Fibroblast of mammary gland (primary cell): ENCODE data around the gene GPC4.
A peak's percentile ranks its signal among the peaks of the same experiment; 100 is the strongest.
"Not testable (repeated sequence)": the region's sequence is repeated elsewhere in the genome, so short reads cannot be mapped to it uniquely, and the experiment has no call there.

ENCODE experiments used
- DNase-seq: peaks from one replicate; pipeline ENCODE4 v3.0.0-alpha.2; 2010; ENCODE audit warnings: low read depth
- H3K4me3 ChIP-seq: 2 replicates; pipeline ENCODE4 v1.5.1; 2011; ENCODE audit warnings: low read depth, mild to moderate bottlenecking, low read length, moderate library complexity; ENCODE audit not compliant: control insufficient read depth
- TF ChIP-seq, protein P1 (sequence below): conservative IDR thresholded peaks from 2 replicates; pipeline ENCODE4 v1.5.1; 2011; ENCODE audit warnings: low read depth, low read length, inconsistent platforms; ENCODE audit not compliant: control insufficient read depth, insufficient read depth

The GPC4 gene

GRCh38 chrX:133335027-133335426 lies 80.3 kb downstream of the GPC4 start:
- TF ChIP-seq, protein P1, sequence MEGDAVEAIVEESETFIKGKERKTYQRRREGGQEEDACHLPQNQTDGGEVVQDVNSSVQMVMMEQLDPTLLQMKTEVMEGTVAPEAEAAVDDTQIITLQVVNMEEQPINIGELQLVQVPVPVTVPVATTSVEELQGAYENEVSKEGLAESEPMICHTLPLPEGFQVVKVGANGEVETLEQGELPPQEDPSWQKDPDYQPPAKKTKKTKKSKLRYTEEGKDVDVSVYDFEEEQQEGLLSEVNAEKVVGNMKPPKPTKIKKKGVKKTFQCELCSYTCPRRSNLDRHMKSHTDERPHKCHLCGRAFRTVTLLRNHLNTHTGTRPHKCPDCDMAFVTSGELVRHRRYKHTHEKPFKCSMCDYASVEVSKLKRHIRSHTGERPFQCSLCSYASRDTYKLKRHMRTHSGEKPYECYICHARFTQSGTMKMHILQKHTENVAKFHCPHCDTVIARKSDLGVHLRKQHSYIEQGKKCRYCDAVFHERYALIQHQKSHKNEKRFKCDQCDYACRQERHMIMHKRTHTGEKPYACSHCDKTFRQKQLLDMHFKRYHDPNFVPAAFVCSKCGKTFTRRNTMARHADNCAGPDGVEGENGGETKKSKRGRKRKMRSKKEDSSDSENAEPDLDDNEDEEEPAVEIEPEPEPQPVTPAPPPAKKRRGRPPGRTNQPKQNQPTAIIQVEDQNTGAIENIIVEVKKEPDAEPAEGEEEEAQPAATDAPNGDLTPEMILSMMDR, result peak; percentile 65
- peak; percentile 51 for DNase-seq
- no peak overlapping the region for H3K4me3 ChIP-seq

GRCh38 chrX:133333154-133333750 lies 82.0 kb downstream of the GPC4 start:
- no peak overlapping the region for H3K4me3 ChIP-seq
- DNase-seq, result no peak
- TF ChIP-seq, protein P1, result no peak

DNA sequence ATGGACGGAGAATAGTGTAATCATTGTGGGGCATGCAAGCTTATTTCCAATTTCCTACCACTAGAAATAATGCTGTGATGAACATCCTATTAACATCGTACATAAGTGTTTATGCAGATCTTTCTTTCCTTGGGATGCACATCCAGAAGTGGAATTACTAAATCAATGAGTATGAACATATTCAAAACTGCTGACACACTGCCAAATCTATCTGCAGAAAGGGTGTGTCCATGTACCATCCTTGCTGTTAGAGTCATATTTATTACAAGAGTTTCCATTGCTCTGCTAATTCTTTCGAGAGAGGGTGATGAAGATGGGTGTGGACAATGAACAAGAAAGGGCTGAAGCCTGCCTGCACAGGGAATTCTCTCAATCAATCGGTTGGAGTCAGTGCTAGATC lies 82.6 kb downstream of the GPC4 start:
- DNase-seq, result no peak
- H3K4me3 ChIP-seq, result no peak overlapping the region
- TF ChIP-seq, protein P1, result no peak

- no peak overlapping the region for H3K4me3 ChIP-seq
- DNase-seq, result no peak
- TF ChIP-seq, protein P1, result no peak
These were observed 84.3 kb downstream of the GPC4 start for GRCh38 chrX:133330956-133331355.

GRCh38 chrX:133325422-133325821 lies 89.9 kb downstream of the GPC4 start:
- H3K4me3 ChIP-seq, result no peak overlapping the region
- TF ChIP-seq, protein P1, result no peak
- DNase-seq, result no peak

DNA sequence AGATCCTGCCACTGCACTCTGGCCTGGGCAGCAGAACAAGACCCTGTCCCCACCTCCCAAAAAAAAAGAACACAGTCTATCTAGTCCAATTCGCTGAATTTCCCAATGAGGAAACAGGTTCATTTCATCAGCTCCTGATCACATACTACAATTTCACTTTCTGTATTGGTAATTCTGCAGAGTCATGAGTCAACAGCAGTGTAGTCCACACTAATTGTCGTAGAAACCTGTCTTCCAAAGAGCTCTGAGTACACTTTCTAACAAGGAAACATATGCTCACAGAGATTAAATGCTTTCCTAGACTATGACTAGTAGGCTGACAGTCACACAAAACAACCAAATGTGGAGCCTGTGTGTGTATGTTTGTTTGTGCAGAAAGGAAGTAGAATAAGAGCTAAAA lies 91.9 kb downstream of the GPC4 start:
- DNase-seq, result no peak
- no peak overlapping the region for H3K4me3 ChIP-seq
- TF ChIP-seq, protein P1, result no peak

- H3K4me3 ChIP-seq, DNase-seq: not testable (repeated sequence)
These were observed 93.0 kb downstream of the GPC4 start for GRCh38 chrX:133322269-133322668.
